ENCODE results near the gene PIGW.
A peak's percentile ranks its signal among the peaks of the same experiment; 100 is the strongest.

The PIGW gene

GRCh38 chr17:36546418-36547093 is 11.8 kb downstream of the PIGW start:
- DNase-seq (ENCODE audit: low spot score), result peak; percentile 60

GRCh38 chr17:36547776-36548175 is 13.0 kb downstream of the PIGW start:
- no peak for DNase-seq (ENCODE audit: low spot score)

DNA sequence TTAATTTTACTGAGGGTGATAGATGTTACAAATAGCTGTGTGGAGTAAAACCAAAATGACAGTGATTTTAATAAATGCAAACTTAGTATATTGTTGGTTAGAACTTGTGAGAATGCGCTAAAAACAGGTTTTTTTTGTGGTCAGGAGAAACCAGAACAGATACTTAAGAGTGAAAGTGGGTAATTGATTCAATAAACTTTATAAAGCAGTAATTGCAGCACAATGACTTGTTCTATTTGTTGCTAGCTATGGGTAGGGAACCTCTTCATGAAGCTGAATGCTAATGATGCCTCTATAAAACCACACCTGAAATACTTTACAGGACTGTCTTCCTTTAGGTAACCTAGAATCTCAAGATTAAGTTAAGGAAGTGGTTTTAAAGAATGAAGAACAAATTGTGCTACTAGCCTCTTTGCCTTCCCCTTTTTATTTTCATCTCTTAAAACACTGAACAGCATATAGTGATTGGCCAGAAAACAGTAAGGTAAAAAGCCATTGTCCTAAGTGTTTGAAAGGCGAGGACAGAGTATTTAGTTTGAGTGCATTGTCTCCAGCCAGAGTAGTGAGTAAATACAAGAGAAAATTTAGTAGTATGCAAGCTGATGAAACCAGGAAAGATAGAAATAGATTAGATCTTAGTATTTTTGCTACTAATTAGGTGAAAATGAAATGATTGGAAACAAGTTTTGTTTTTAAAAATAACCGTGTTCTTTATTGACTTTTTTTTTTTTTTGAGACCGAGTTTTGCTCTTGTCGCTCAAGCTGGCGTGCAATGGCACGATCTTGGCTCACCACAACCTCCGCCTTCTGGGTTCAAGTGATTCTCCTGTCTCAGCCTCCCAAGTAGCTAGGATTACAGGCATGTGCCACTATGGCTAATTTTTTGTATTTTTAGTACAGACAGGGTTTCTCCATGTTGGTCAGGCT is 16.0 kb downstream of the PIGW start:
- no peak for DNase-seq (ENCODE audit: low spot score)

GRCh38 chr17:36553459-36553858 is 18.7 kb downstream of the PIGW start:
- no peak for DNase-seq (ENCODE audit: low spot score)

GRCh38 chr17:36566081-36566480 is 31.3 kb downstream of the PIGW start:
- DNase-seq (ENCODE audit: low spot score), result no peak

GRCh38 chr17:36575028-36575427 is 40.2 kb downstream of the PIGW start:
- no peak for DNase-seq (ENCODE audit: low spot score)

GRCh38 chr17:36576793-36577192 is 42.0 kb downstream of the PIGW start:
- DNase-seq (ENCODE audit: low spot score), result no peak

DNA sequence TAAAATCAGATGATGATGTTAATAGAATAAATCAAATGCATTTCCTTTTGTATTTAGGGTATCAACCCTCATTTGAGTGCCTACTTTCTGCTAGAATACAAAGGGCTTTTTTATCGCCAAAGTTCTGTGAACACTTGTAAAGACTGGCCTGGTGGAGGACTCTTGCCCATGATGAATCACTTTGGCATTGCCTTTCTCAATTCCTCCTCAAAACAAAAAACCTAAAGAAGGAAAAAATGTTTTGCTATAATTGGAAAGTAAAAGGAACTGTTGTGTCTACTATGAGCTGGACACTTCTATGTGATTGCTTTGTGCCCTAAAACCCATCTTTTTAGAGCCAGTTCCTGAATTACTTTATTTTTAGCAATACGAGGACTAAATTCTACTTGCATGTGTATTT is 43.9 kb downstream of the PIGW start:
- no peak for DNase-seq (ENCODE audit: low spot score)

DNA sequence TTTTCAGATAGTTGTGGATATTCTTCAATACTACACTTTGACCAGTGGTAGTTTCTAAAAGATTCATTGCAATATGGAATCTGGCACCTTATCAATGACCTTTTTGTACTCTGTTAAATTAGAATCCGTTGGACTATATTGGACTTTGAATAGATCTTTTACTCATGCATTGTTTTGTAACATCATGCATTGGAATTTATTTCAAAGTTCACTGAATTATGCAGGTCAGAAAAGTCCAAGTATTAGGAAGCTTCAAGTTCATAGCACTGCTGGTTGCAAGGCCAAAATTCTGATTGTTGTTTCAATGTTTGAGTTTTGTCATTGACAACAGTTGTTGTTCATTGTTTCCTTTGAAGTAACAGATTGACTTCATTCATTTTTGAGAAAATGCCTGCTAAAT is 49.0 kb downstream of the PIGW start:
- DNase-seq (ENCODE audit: low spot score), result no peak

- no peak for DNase-seq (ENCODE audit: low spot score)
Observed at GRCh38 chr17:36586138-36586537, 51.4 kb downstream of the PIGW start.
